ENCODE data around the gene GALNT9. TPM values are rescaled to one million over a fixed set of nuclear protein-coding genes. Genes with fewer than 3 reads are reported as not detected.

Gene GALNT9
- total RNA-seq, 1 experiment from 2014 or later: 2.6 TPM

GRCh38 chr12:132352896-132353800 lies 23.8 kb upstream of the GALNT9 start:
- H3K9ac ChIP-seq (ENCODE audit: low read length): no peak overlapping the region
- no peaks in the 10 kb centered on the region for H3K9me3 ChIP-seq (ENCODE audit: control insufficient read depth in 1 of 2, insufficient read depth in 1 of 2, low read depth in 1 of 2, low read length in 2 of 2)
- POLR2A ChIA-PET: no interaction called here
- H3K4me1 ChIP-seq (ENCODE audit: control insufficient read depth in 1 of 2, insufficient read depth in 2 of 2, low read length in 2 of 2): peaks cover 7 to 14% of the 10 kb centered on the region in 2 experiments; a peak in 3 of 4 replicates
- H2AFZ ChIP-seq (ENCODE audit: low read depth, low read length, poor library complexity, severe bottlenecking): no peak overlapping the region
- TF ChIP-seq, protein P1, sequence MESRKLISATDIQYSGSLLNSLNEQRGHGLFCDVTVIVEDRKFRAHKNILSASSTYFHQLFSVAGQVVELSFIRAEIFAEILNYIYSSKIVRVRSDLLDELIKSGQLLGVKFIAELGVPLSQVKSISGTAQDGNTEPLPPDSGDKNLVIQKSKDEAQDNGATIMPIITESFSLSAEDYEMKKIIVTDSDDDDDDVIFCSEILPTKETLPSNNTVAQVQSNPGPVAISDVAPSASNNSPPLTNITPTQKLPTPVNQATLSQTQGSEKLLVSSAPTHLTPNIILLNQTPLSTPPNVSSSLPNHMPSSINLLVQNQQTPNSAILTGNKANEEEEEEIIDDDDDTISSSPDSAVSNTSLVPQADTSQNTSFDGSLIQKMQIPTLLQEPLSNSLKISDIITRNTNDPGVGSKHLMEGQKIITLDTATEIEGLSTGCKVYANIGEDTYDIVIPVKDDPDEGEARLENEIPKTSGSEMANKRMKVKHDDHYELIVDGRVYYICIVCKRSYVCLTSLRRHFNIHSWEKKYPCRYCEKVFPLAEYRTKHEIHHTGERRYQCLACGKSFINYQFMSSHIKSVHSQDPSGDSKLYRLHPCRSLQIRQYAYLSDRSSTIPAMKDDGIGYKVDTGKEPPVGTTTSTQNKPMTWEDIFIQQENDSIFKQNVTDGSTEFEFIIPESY (IDR thresholded peaks at IDR 0.05; ENCODE audit: extremely low read depth, insufficient replicate concordance, low read length): no peak
- TF ChIP-seq ELF1 (IDR thresholded peaks at IDR 0.05; ENCODE audit: borderline replicate concordance, low read depth) (no peak), ATF3 (IDR thresholded peaks at IDR 0.05) (no peak), CEBPB (IDR thresholded peaks at IDR 0.05; ENCODE audit: low read depth) (no peak), CTCF (IDR thresholded peaks at IDR 0.05 in 2 of 3, conservative IDR thresholded peaks at IDR 0.05 in 1 of 3; ENCODE audit: borderline replicate concordance in 1 of 3, insufficient read depth in 1 of 3, low read depth in 2 of 3, low read length in 2 of 3) (no peak), POLR2A (IDR thresholded peaks at IDR 0.05; ENCODE audit: borderline replicate concordance, extremely low read depth, insufficient read depth, insufficient read length) (no peak), ZNF274 (IDR thresholded peaks at IDR 0.05; ENCODE audit: low read depth, low read length) (no peak), SIN3A (IDR thresholded peaks at IDR 0.05; ENCODE audit: low read depth) (no peak), POLR2AphosphoS5 (IDR thresholded peaks at IDR 0.05; ENCODE audit: low read depth, low read length) (no peak), SP1 (IDR thresholded peaks at IDR 0.05; ENCODE audit: low read depth) (no peak), CBX3 (IDR thresholded peaks at IDR 0.05; ENCODE audit: low read depth) (no peak), JUND (IDR thresholded peaks at IDR 0.05) (no peak), EGR1 (IDR thresholded peaks at IDR 0.05; ENCODE audit: low read depth) (no peak), FOSL1 (IDR thresholded peaks at IDR 0.05; ENCODE audit: low read depth) (no peak), EZH2phosphoT487 (IDR thresholded peaks at IDR 0.05; ENCODE audit: borderline replicate concordance) (no peak), TCF7L2 (IDR thresholded peaks at IDR 0.05; ENCODE audit: borderline replicate concordance, extremely low read depth, insufficient read depth, insufficient read length) (no peak), ZFX (IDR thresholded peaks at IDR 0.05) (no peak), EZH2 (IDR thresholded peaks at IDR 0.05) (no peak)
- TF ChIP-seq, protein P2, sequence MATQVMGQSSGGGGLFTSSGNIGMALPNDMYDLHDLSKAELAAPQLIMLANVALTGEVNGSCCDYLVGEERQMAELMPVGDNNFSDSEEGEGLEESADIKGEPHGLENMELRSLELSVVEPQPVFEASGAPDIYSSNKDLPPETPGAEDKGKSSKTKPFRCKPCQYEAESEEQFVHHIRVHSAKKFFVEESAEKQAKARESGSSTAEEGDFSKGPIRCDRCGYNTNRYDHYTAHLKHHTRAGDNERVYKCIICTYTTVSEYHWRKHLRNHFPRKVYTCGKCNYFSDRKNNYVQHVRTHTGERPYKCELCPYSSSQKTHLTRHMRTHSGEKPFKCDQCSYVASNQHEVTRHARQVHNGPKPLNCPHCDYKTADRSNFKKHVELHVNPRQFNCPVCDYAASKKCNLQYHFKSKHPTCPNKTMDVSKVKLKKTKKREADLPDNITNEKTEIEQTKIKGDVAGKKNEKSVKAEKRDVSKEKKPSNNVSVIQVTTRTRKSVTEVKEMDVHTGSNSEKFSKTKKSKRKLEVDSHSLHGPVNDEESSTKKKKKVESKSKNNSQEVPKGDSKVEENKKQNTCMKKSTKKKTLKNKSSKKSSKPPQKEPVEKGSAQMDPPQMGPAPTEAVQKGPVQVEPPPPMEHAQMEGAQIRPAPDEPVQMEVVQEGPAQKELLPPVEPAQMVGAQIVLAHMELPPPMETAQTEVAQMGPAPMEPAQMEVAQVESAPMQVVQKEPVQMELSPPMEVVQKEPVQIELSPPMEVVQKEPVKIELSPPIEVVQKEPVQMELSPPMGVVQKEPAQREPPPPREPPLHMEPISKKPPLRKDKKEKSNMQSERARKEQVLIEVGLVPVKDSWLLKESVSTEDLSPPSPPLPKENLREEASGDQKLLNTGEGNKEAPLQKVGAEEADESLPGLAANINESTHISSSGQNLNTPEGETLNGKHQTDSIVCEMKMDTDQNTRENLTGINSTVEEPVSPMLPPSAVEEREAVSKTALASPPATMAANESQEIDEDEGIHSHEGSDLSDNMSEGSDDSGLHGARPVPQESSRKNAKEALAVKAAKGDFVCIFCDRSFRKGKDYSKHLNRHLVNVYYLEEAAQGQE (IDR thresholded peaks at IDR 0.05; ENCODE audit: low read depth): no peak
- no peak overlapping the region for H3K4me2 ChIP-seq (ENCODE audit: low read length)
- intact Hi-C loops (cut with micrococcal nuclease): no loop called here
- H4K20me1 ChIP-seq (ENCODE audit: insufficient read depth): no peaks in the 10 kb centered on the region; the same call in 1 of the 2 replicates
- no TSS peak for BruUV-seq (replicated peaks)
- H3K27me3 ChIP-seq (ENCODE audit: insufficient read depth, low read length): no peaks in the 10 kb centered on the region
- no peak overlapping the region for H3K27ac ChIP-seq (ENCODE audit: low read depth, low read length)
- no peaks in the 10 kb centered on the region for H3K36me3 ChIP-seq (ENCODE audit: control insufficient read depth in 1 of 2, insufficient read depth in 2 of 2, low read length in 2 of 2)
- H3K79me2 ChIP-seq (ENCODE audit: insufficient read depth, low read length): no peaks in the 10 kb centered on the region
- H3K4me3 ChIP-seq (replicated peaks in 1 of 2; ENCODE audit: low read depth in 1 of 2, low read length in 2 of 2): no peak overlapping the region
- ATAC-seq (no peak), DNase-seq (ENCODE audit: low read depth, low spot score) (no peak)
- RAD21 ChIA-PET (ENCODE audit: low non-redundant PET in 1 of 2, low total read pairs in 2 of 2, uncharacterized antibody in 2 of 2, unreplicated experiment in 2 of 2): no interaction called here
- CTCF ChIA-PET: no interaction called here
- no peaks in the 10 kb centered on the region for H3K9me2 ChIP-seq (ENCODE audit: insufficient read depth)

Measured in HCT116 (cell line).